CD4-positive, CD25-positive, alpha-beta regulatory T cell (primary cell): Measurements from ENCODE around the gene CCT6B. TPM values are rescaled to one million over a fixed set of nuclear protein-coding genes. Genes with fewer than 3 reads are reported as not detected.

Experiments
- ATAC-seq, 2 donors: fragments of 150-1000 bp; cut with Tn5 transposase; one replicate each; pipeline ENCODE4 v1.10.0; 2021; ENCODE audit warnings: low read depth in 2 of 2, moderate number of reproducible peaks in 2 of 2, moderate library complexity in 1 of 2
- DNase-seq, 3 donors: peaks; one replicate each; pipeline versions ENCODE4 v3.0.0 to v3.0.0-alpha.2; 2012 to 2022; ENCODE audit warnings: mixed read lengths in 1 of 3
- H3K27ac ChIP-seq: one replicate; pipeline ENCODE4 v1.7.0; 2013; ENCODE audit warnings: mild to moderate bottlenecking, low read length; ENCODE audit not compliant: insufficient read depth, poor library complexity, severe bottlenecking
- H3K27me3 ChIP-seq: one replicate; pipeline ENCODE4 v1.7.0; 2013; ENCODE audit warnings: low read length; ENCODE audit not compliant: control insufficient read depth, insufficient read depth
- H3K36me3 ChIP-seq: one replicate; pipeline ENCODE4 v1.7.0; 2013; ENCODE audit warnings: mild to moderate bottlenecking, low read length, moderate library complexity; ENCODE audit not compliant: control insufficient read depth, insufficient read depth
- H3K4me1 ChIP-seq: 2 replicates; pipeline ENCODE4 v1.7.0; 2013; ENCODE audit warnings: mild to moderate bottlenecking, low read length; ENCODE audit not compliant: insufficient read depth, control insufficient read depth, poor library complexity, severe bottlenecking
- H3K4me3 ChIP-seq: one replicate; pipeline ENCODE4 v1.7.0; 2013; ENCODE audit warnings: low read depth, mild to moderate bottlenecking, low read length, moderate library complexity
- H3K9me3 ChIP-seq, 2 experiments: 1 replicate in 1 of 2; 2 replicates in 1 of 2; pipeline ENCODE4 v1.7.0; 2013; ENCODE audit warnings: low read length in 2 of 2, mild to moderate bottlenecking in 1 of 2, moderate library complexity in 1 of 2; ENCODE audit not compliant: control insufficient read depth in 2 of 2
- H3K27ac Mint-ChIP-seq, 3 donors: one replicate each; pipeline ENCODE4 v1.8.0; 2020 to 2022; ENCODE audit warnings: mild to moderate bottlenecking in 3 of 3, mixed read lengths in 3 of 3, moderate library complexity in 2 of 3
- H3K27me3 Mint-ChIP-seq: one replicate; pipeline ENCODE4 v1.8.0; 2022; ENCODE audit warnings: mild to moderate bottlenecking, mixed read lengths
- H3K36me3 Mint-ChIP-seq: one replicate; pipeline ENCODE4 v1.8.0; 2020; ENCODE audit warnings: mixed read lengths
- H3K4me1 Mint-ChIP-seq, 4 donors: one replicate each; pipeline ENCODE4 v1.8.0; 2020 to 2022; ENCODE audit warnings: mixed read lengths in 4 of 4, mild to moderate bottlenecking in 1 of 4
- H3K4me3 Mint-ChIP-seq, 4 donors: one replicate each; pipeline ENCODE4 v1.8.0; 2020 to 2022; ENCODE audit warnings: mild to moderate bottlenecking in 4 of 4, mixed read lengths in 4 of 4, moderate library complexity in 3 of 4
- H3K9me3 Mint-ChIP-seq, 7 donors: one replicate each; pipeline ENCODE4 v1.8.0; 2020 to 2022; ENCODE audit warnings: mixed read lengths in 7 of 7, mild to moderate bottlenecking in 3 of 7, moderate library complexity in 2 of 7
- polyA plus RNA-seq, 4 donors: library from polyadenylated mRNA; unstranded; fragments of 300-500 nt; fragmentation: Illumina TruSeq; gene quantifications; one replicate each; pipeline ENCODE4 v1.2.3, GENCODE V29; 2021
- total RNA-seq: library from RNA; stranded (reverse); gene quantifications from one replicate; pipeline ENCODE4 v1.2.3, GENCODE V29; 2022

Gene CCT6B
- total and polyA plus RNA-seq, 5 donors from 2014 or later: 1.3 to 4.2 (median 2.0) TPM

DNA sequence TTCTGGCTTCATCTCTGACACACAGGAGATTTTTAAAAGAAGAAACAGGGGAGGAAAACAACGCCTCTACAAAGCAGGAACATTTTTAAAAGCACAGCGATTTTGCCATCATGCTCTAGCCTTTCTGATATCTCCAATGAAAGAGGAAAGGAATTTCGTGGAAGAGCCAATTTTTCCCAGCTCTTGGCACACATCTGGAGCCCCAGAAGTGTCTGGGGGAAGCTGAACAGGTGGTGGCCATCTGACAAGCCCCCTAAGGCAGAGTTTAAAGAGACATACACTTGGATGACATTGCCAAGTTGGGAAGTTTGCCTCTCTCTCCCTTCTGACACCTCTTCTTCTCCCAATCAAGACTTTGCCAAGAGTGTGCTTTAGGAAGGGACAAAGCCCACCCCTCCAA lies 82.1 kb downstream of the CCT6B start:
- H3K9me3 Mint-ChIP-seq: peaks cover 0 to 8% (median 1%) of the 10 kb centered on the region in 7 donors

More for the DNA sequence above, 82.1 kb downstream of the CCT6B start:
- Histone ChIP-seq H3K4me3 (no peak overlapping the region), H3K4me1 (no peaks in the 10 kb centered on the region), H3K36me3 (no peaks in the 10 kb centered on the region), H3K9me3 (peaks cover 0 to 4% of the 10 kb centered on the region in 2 experiments), H3K27me3 (peaks cover 2% of the 10 kb centered on the region), H3K27ac (no peak overlapping the region)
- Mint-ChIP-seq H3K27ac (no peak overlapping the region), H3K36me3 (no peaks in the 10 kb centered on the region), H3K4me3 (no peak overlapping the region), H3K4me1 (peaks cover 0 to 14% (median 0%) of the 10 kb centered on the region in 4 donors), H3K27me3 (peaks cover 56% of the 10 kb centered on the region)
- ATAC-seq: no peak
- DNase-seq: no peak

Other genes starting within 250 kb of the CCT6B start
- 36.4 TPM for gene ZNF830, start 80 bp upstream of the CCT6B start, total RNA-seq
- 10 to 100 TPM; 15.8 to 28.6 (median 21.0) TPM for gene ZNF830, start 80 bp upstream of the CCT6B start, polyA plus RNA-seq
- gene LIG3, start 19.1 kb upstream of the CCT6B start, total RNA-seq: 39.1 TPM
- gene LIG3, start 19.1 kb upstream of the CCT6B start, polyA plus RNA-seq: 10 to 100 TPM in 3 of 4 donors, 1 to 10 TPM in 1; 9.5 to 11.4 (median 10.5) TPM
- gene RFFL, start 102.2 kb upstream of the CCT6B start, total RNA-seq: 118 TPM
- gene RFFL, start 102.2 kb upstream of the CCT6B start, polyA plus RNA-seq: 100 to 1,000 TPM in 1 of 4 donors, 10 to 100 TPM in 3; 69.8 to 128 (median 79.3) TPM
- gene RAD51D, start 158.4 kb upstream of the CCT6B start, total RNA-seq: 11.7 TPM
- 10 to 100 TPM in 2 of 4 donors, 1 to 10 TPM in 2; 7.0 to 11.5 (median 10.3) TPM for gene RAD51D, start 158.4 kb upstream of the CCT6B start, polyA plus RNA-seq
- gene FNDC8, start 160.2 kb upstream of the CCT6B start, total RNA-seq: not detected
- not detected for gene FNDC8, start 160.2 kb upstream of the CCT6B start, polyA plus RNA-seq
- gene NLE1, start 180.8 kb upstream of the CCT6B start, total RNA-seq: 9.8 TPM
- gene NLE1, start 180.8 kb upstream of the CCT6B start, polyA plus RNA-seq: 1 to 10 TPM; 3.1 to 5.3 (median 3.8) TPM
- 0.44 TPM for gene UNC45B, start 186.4 kb upstream of the CCT6B start, total RNA-seq
- gene UNC45B, start 186.4 kb upstream of the CCT6B start, polyA plus RNA-seq: under 1 TPM; 0.29 to 0.63 (median 0.43) TPM
- not detected for gene SLC35G3, start 232.9 kb upstream of the CCT6B start, total RNA-seq
- under 1 TPM; 0.08 to 0.19 (median 0.13) TPM for gene SLC35G3, start 232.9 kb upstream of the CCT6B start, polyA plus RNA-seq